GM18858 (cell line): ENCODE results near the gene DOCK2.
"Not testable (repeated sequence)": the region's sequence is repeated elsewhere in the genome, so short reads cannot be mapped to it uniquely, and the experiment has no call there.

Experiments
- ATAC-seq: cut with Tn5 transposase; IDR thresholded peaks from one replicate; pipeline ENCODE4 v1.9.1; 2021; ENCODE audit not compliant: unreplicated experiment

The DOCK2 gene

GRCh38 chr5:170077526-170077925, 440.5 kb downstream of the DOCK2 start:
- ATAC-seq = no peak

- no peak for ATAC-seq
These were observed 441.4 kb downstream of the DOCK2 start for GRCh38 chr5:170078458-170078857.

GRCh38 chr5:170078931-170079330, 441.9 kb downstream of the DOCK2 start:
- no peak for ATAC-seq

- ATAC-seq = no peak
These were observed 443.1 kb downstream of the DOCK2 start for GRCh38 chr5:170080217-170080616.

GRCh38 chr5:170080786-170081445, 443.8 kb downstream of the DOCK2 start:
- no peak for ATAC-seq

GRCh38 chr5:170081616-170082015, 444.5 kb downstream of the DOCK2 start:
- ATAC-seq = no peak

GRCh38 chr5:170082701-170083100, 445.6 kb downstream of the DOCK2 start:
- ATAC-seq = no peak

- no peak for ATAC-seq
These were observed 450.2 kb downstream of the DOCK2 start for GRCh38 chr5:170087168-170087817.

GRCh38 chr5:170092455-170093101, 455.5 kb downstream of the DOCK2 start:
- ATAC-seq = no peak

- ATAC-seq = not testable (repeated sequence)
These were observed 457.3 kb downstream of the DOCK2 start for GRCh38 chr5:170094329-170094728.

- no peak for ATAC-seq
These were observed 458.6 kb downstream of the DOCK2 start for GRCh38 chr5:170095646-170096045.

- ATAC-seq = no peak
These were observed 460.9 kb downstream of the DOCK2 start for GRCh38 chr5:170097934-170098333.

- no peak for ATAC-seq
These were observed 463.2 kb downstream of the DOCK2 start for GRCh38 chr5:170100066-170100943.

GRCh38 chr5:170103447-170103846, 466.4 kb downstream of the DOCK2 start:
- no peak for ATAC-seq

- no peak for ATAC-seq
These were observed 467.2 kb downstream of the DOCK2 start for GRCh38 chr5:170104299-170104698.

GRCh38 chr5:170104710-170105109, 467.6 kb downstream of the DOCK2 start:
- no peak for ATAC-seq

GRCh38 chr5:170105642-170106611, 468.9 kb downstream of the DOCK2 start, which contains the start of gene FOXI1:
FOXI1 (plus strand) TSS chr5:170105897; CDS start chr5:170105958, 61 bp downstream.
- ATAC-seq = no peak

GRCh38 chr5:170107674-170108073, 470.6 kb downstream of the DOCK2 start:
- ATAC-seq = no peak

- no peak for ATAC-seq
These were observed 471.3 kb downstream of the DOCK2 start for GRCh38 chr5:170108266-170108785.
